Measurements from ENCODE around the gene CDY2A.
"Not testable (repeated sequence)": the region's sequence is repeated elsewhere in the genome, so short reads cannot be mapped to it uniquely, and the experiment has no call there.

The CDY2A gene, protein sequence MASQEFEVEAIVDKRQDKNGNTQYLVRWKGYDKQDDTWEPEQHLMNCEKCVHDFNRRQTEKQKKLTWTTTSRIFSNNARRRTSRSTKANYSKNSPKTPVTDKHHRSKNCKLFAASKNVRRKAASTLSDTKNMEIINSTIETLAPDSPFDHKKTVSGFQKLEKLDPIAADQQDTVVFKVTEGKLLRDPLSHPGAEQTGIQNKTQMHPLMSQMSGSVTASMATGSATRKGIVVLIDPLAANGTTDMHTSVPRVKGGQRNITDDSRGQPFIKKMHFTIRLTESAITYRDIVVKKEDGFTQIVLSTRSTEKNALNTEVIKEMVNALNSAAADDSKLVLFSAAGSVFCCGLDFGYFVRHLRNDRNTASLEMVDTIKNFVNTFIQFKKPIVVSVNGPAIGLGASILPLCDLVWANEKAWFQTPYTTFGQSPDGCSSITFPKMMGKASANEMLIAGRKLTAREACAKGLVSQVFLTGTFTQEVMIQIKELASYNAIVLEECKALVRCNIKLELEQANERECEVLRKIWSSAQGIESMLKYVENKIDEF

DNA sequence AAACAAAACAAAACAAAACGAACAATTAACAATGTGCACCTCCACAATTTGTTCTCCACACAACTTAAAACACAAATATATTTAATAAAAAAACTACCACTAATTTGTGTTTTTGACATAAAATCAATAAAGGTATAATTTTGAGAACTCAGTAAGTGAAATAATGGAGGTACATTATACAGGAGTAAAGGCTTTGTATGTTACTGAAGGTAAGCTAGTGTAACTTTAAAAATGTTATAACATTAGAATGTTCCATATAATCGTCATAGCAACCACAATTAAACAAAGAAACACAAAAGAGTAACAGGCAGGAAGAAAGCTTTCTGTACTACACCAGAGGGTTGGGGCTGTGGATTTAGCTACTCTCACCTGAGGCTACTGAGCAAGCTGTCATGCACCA is at the start of gene CDY2A:
TSS of gene CDY2A (plus strand) at position 301 of the 400 bp plus-strand sequence. CDS start 328 bp downstream, outside the sequence.
- not testable (repeated sequence) for DNase-seq (ENCODE audit: low read depth)

- not testable (repeated sequence) for DNase-seq (ENCODE audit: low read depth)
These were observed 28.0 kb upstream of the CDY2A start for GRCh38 chrY:17997586-17997985.

- not testable (repeated sequence) for DNase-seq (ENCODE audit: low read depth)
These were observed 27.3 kb upstream of the CDY2A start for GRCh38 chrY:17998266-17998665.

DNA sequence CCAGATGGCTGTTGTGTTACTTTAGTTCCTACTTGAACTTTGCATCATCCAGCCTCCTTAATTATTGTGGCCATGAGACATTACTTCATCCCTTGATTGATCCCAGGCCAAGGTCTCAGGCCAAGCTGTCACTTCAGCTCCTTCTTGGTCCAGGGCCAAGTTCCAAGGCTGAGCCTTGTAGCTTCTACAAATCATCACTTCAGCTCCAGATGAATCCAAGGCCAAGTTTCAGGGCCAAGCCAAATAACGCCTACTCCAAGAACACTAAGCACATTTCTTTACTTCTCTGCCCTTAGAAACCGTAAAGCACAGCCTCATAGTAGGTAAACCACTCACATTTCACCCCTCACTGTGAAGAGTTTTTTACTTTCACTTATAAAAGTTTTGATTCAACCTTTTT is 1.7 kb upstream of the CDY2A start:
- DNase-seq (ENCODE audit: low read depth) = not testable (repeated sequence)

- DNase-seq (ENCODE audit: low read depth) = not testable (repeated sequence)
These were observed 3.3 kb downstream of the CDY2A start for GRCh38 chrY:18028845-18029244.

GRCh38 chrY:18030178-18030577 is 4.6 kb downstream of the CDY2A start:
- not testable (repeated sequence) for DNase-seq (ENCODE audit: low read depth)

DNA sequence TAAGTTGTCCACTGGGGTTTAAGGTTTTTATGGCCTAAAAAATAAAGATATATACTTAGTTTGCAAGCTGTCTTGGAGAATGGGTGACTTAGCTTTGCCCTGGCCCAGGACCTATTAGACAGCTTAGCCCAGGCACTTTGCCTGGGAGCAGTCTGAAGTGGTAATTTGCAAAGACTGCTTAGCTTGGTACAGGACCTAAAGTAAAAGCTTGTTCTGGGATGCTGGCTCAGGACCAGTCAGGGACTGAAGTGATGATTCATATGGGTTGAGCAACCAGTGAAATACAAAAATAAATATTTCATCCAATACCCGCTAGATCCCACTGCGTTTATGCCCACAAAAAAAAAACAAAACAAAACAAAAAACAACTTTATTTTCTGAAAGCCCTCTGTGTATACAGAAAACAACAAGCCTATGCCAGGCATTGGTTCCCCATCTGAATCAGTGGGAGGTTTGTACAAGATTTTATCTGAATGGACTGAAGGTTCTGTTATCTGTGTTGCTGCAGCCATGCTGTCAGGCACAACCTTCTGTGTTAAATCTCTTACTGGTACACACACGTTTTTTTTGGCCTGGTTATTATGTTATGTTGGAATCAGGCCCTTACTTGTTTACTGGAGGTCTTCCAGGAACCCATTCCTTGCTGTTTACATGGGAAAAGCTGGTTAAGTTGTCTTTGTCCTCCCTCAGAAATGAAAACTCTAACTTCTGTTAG is 8.7 kb downstream of the CDY2A start:
- not testable (repeated sequence) for DNase-seq (ENCODE audit: low read depth)

DNA sequence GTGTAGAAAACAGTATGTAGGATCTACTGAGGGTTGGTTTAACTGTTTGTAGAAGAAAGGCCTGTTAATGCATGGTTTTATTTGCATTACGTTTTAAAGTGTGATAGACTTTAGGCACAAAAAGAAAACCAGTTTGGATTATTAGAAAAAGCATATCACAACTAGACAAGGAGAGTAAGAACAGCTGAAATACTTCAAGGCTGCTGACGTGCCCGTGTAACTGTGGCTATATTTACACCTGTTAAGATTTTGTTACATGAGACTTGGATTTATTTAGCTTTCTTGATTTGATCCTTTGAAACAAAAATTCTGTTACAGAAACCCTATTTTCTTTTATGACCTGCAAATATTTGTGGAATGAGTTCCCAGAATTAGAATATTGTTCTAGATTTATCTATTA is 9.3 kb downstream of the CDY2A start:
- DNase-seq (ENCODE audit: low read depth) = not testable (repeated sequence)

DNA sequence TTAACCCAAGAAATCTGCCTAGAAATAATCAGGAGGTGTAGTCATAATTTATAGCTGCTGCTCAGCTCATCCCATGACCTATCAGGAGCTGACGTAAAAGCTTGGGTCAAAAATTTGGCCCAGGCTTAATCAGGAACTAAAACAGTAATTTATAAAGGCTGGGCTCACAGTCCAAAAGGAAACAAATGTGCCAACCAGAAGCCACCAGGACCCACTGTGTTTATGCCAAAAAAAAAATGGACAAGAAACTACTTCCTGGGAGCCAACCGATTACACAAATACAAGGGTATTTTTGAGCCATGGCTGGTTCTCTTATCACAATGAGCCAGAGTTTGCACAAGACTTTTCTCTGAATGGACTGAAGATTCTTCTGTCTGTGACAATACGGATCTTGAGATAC is 19.4 kb downstream of the CDY2A start:
- not testable (repeated sequence) for DNase-seq (ENCODE audit: low read depth)

- DNase-seq (ENCODE audit: low read depth) = not testable (repeated sequence)
These were observed 22.8 kb downstream of the CDY2A start for GRCh38 chrY:18048149-18049040.

DNA sequence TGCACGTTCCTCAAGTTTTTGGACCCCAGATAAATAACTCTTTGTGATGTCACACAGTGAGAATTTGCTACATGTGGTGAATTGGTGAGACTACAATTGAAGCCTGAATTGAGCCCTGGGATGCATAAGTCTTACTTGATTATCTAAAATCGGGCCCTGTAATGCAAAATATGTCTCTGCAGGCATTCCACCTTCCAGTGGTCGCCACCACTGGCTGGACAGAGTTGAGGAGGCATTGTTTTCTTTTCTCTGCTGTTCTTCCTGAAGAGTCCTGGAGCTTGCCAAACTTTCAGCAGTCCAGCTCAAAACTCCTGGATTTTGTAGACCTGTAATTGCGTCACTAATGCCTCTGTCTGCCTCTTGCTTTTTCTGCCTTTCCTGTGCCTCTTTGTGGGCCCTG is 23.5 kb downstream of the CDY2A start:
- not testable (repeated sequence) for DNase-seq (ENCODE audit: low read depth)

GRCh38 chrY:18056473-18056872 is 30.9 kb downstream of the CDY2A start:
- DNase-seq (ENCODE audit: low read depth) = not testable (repeated sequence)

- DNase-seq (ENCODE audit: low read depth) = not testable (repeated sequence)
These were observed 47.9 kb downstream of the CDY2A start for GRCh38 chrY:18073464-18073863.

Measured in amniotic epithelial cell (primary cell).